ENCODE data around the gene POLD2. TPM values are rescaled to one million over a fixed set of nuclear protein-coding genes. Genes with fewer than 3 reads are reported as not detected.

POLD2 gene
- total and polyA plus RNA-seq, 2 of the 8 experiments (the other 6 are each of a cell fraction or from before 2014, with no cell fraction given), result 148 to 214 TPM

DNA sequence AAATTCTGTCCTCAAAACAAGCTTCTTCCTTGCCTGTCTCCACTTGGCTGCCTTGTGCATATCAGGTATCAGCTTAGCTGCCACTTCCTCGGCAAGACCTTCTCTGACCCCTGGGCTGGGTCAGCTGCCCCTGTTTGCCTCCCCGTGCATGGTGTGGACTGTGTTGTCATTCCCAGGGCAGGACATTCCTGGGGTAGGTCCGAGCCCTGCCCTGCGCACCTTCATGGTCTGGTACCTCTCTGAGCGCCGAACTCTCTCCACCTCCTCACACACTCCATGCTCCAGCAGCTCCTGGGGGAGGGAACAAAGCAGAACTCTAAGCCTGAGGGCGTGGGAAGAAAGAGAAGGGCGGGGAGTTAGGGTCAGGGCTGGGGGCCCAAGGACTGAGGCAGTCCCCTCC, 44.8 kb downstream of the POLD2 start (continued):
- TF ChIP-seq, protein P1, sequence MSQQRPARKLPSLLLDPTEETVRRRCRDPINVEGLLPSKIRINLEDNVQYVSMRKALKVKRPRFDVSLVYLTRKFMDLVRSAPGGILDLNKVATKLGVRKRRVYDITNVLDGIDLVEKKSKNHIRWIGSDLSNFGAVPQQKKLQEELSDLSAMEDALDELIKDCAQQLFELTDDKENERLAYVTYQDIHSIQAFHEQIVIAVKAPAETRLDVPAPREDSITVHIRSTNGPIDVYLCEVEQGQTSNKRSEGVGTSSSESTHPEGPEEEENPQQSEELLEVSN (IDR thresholded peaks at IDR 0.05), result no peak
- no peak for TF ChIP-seq SIRT6 (IDR thresholded peaks at IDR 0.05; ENCODE audit: low read length)
- TF ChIP-seq TAF1 (IDR thresholded peaks at IDR 0.05; ENCODE audit: low read depth, low read length), result no peak
- no peak for TF ChIP-seq CTCF (IDR thresholded peaks at IDR 0.05; ENCODE audit: control extremely low read depth in 1 of 3, insufficient read depth in 1 of 3, low read depth in 1 of 3, low read length in 3 of 3)
- no peak for TF ChIP-seq ZNF274 (IDR thresholded peaks at IDR 0.05; ENCODE audit: borderline replicate concordance, extremely low read depth, low read length)
- TF ChIP-seq CTBP2 (IDR thresholded peaks at IDR 0.05; ENCODE audit: borderline replicate concordance, insufficient read depth, insufficient read length, low read length), result no peak
- TF ChIP-seq MAX (IDR thresholded peaks at IDR 0.05), result no peak

Measured in H1 (cell line).